WTC11 (cell line): Measurements from ENCODE around the gene ADGRD2. TPM values are rescaled to one million over a fixed set of nuclear protein-coding genes. Genes with fewer than 3 reads are reported as not detected.

Source experiments
- ATAC-seq: fragments of 200-7000 bp; cut with Tn5 transposase; 2 replicates; pipeline ENCODE4 v1.10.0; 2021; ENCODE audit warnings: mild to moderate bottlenecking, moderate library complexity
- CTCF ChIA-PET: fragments of 300-600 bp; sonication (Branson Sonifier 250); formaldehyde crosslinking; loops from one replicate; lab custom pipeline; 2021; ENCODE audit warnings: antibody characterized with exemption; lab: Charles Lee
- POLR2A ChIA-PET: fragments of 350-600 bp; sonication (Branson Sonifier 250); formaldehyde crosslinking; loops from one replicate; lab custom pipeline; 2021; ENCODE audit warnings: antibody characterized with exemption; lab: Charles Lee
- DNase-seq: peaks from one replicate; pipeline ENCODE4 v3.0.0; 2021; ENCODE audit warnings: low spot score
- H3K27ac Mint-ChIP-seq: 2 replicates; pipeline ENCODE4 v1.8.0; 2021; ENCODE audit warnings: mixed read lengths
- H3K27me3 Mint-ChIP-seq: 2 replicates; pipeline ENCODE4 v1.8.0; 2021; ENCODE audit warnings: low read depth, mild to moderate bottlenecking, moderate library complexity, mixed read lengths
- H3K36me3 Mint-ChIP-seq: 2 replicates; pipeline ENCODE4 v1.8.0; 2021; ENCODE audit warnings: mixed read lengths
- H3K4me1 Mint-ChIP-seq: 2 replicates; pipeline ENCODE4 v1.8.0; 2022; ENCODE audit warnings: mixed read lengths
- H3K4me3 Mint-ChIP-seq: 2 replicates; pipeline ENCODE4 v1.8.0; 2021; ENCODE audit warnings: mild to moderate bottlenecking, moderate library complexity, mixed read lengths
- H3K9me3 Mint-ChIP-seq: 2 replicates; pipeline ENCODE4 v1.8.0; 2021; ENCODE audit warnings: mixed read lengths
- ATF1 ChIP-seq: sonication (generic); formaldehyde crosslinking; IDR thresholded peaks from 2 replicates; pipeline ENCODE4 v1.8.1; 2023; ENCODE audit warnings: mild to moderate bottlenecking, moderate library complexity, missing genetic modification reagents
- E2F1 ChIP-seq: sonication (generic); formaldehyde crosslinking; IDR thresholded peaks from 2 replicates; pipeline ENCODE4 v1.8.0; 2022; ENCODE audit warnings: mild to moderate bottlenecking, missing genetic modification reagents
- ELF4 ChIP-seq: sonication (generic); formaldehyde crosslinking; IDR thresholded peaks from 2 replicates; pipeline ENCODE4 v1.8.1; 2022; ENCODE audit warnings: low read depth, mild to moderate bottlenecking, moderate library complexity, missing genetic modification reagents
- ESRRA ChIP-seq: sonication (generic); formaldehyde crosslinking; IDR thresholded peaks from 2 replicates; pipeline ENCODE4 v1.8.1; 2022; ENCODE audit warnings: mild to moderate bottlenecking, missing genetic modification reagents, borderline replicate concordance
- GRHL2 ChIP-seq: fragments of 250-450 bp; sonication (Bioruptor Pico); IDR thresholded peaks from 2 replicates; pipeline ENCODE4 v1.8.0; 2022; ENCODE audit warnings: mild to moderate bottlenecking, moderate library complexity; ENCODE audit not compliant: insufficient replicate concordance, severe bottlenecking
- IRF2 ChIP-seq: sonication (generic); formaldehyde crosslinking; IDR thresholded peaks from 2 replicates; pipeline ENCODE4 v1.8.0; 2022; ENCODE audit warnings: low read depth, missing genetic modification reagents, borderline replicate concordance
- MYBL2 ChIP-seq: sonication (generic); formaldehyde crosslinking; IDR thresholded peaks from 2 replicates; pipeline ENCODE4 v1.8.1; 2023; ENCODE audit warnings: mild to moderate bottlenecking, moderate library complexity, missing genetic modification reagents
- RELA ChIP-seq: sonication (generic); formaldehyde crosslinking; IDR thresholded peaks from 2 replicates; pipeline ENCODE4 v1.8.1; 2022; ENCODE audit warnings: missing genetic modification reagents, mild to moderate bottlenecking, borderline replicate concordance
- USF2 ChIP-seq: sonication (generic); formaldehyde crosslinking; IDR thresholded peaks from 2 replicates; pipeline ENCODE4 v1.8.1; 2023; ENCODE audit warnings: mild to moderate bottlenecking, missing genetic modification reagents, moderate library complexity
- ZNF219 ChIP-seq: sonication (generic); formaldehyde crosslinking; IDR thresholded peaks from 2 replicates; pipeline ENCODE4 v1.8.0; 2023; ENCODE audit warnings: missing genetic modification reagents, mild to moderate bottlenecking, borderline replicate concordance
- ZNF232 ChIP-seq: sonication (generic); formaldehyde crosslinking; IDR thresholded peaks from 2 replicates; pipeline ENCODE4 v1.8.0; 2022; ENCODE audit warnings: mild to moderate bottlenecking, missing genetic modification reagents
- ZNF425 ChIP-seq: fragments of 250-450 bp; sonication (Bioruptor Pico); conservative IDR thresholded peaks from 2 replicates; pipeline ENCODE4 v1.9.0; 2021; ENCODE audit warnings: mild to moderate bottlenecking
- ZNF532 ChIP-seq: fragments of 250-450 bp; sonication (Bioruptor Pico); IDR thresholded peaks from 2 replicates; pipeline ENCODE4 v1.9.0; 2021; ENCODE audit warnings: mild to moderate bottlenecking, borderline replicate concordance
- total RNA-seq: library from RNA; stranded (reverse); gene quantifications from 3 replicates; pipeline ENCODE4 v1.2.3, GENCODE V29; 2021
- TF ChIP-seq, protein P1 (sequence below): fragments of 250-450 bp; sonication (Bioruptor Pico); IDR thresholded peaks from 2 replicates; pipeline ENCODE4 v1.8.0; 2021; ENCODE audit warnings: mild to moderate bottlenecking

Gene ADGRD2
- total RNA-seq, 1 experiment from 2014 or later = 0.61 TPM

- TF ChIP-seq E2F1 (peak; percentile 66; the same call in 1 of the 2 replicates), USF2 (CRISPR knock-in tag) (peak; percentile 62)
- TF ChIP-seq, protein P1, sequence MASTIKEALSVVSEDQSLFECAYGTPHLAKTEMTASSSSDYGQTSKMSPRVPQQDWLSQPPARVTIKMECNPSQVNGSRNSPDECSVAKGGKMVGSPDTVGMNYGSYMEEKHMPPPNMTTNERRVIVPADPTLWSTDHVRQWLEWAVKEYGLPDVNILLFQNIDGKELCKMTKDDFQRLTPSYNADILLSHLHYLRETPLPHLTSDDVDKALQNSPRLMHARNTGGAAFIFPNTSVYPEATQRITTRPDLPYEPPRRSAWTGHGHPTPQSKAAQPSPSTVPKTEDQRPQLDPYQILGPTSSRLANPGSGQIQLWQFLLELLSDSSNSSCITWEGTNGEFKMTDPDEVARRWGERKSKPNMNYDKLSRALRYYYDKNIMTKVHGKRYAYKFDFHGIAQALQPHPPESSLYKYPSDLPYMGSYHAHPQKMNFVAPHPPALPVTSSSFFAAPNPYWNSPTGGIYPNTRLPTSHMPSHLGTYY = no peak
Measured at GRCh38 chr9:124452841-124453585, 2.8 kb downstream of the ADGRD2 start (continued).

DNA sequence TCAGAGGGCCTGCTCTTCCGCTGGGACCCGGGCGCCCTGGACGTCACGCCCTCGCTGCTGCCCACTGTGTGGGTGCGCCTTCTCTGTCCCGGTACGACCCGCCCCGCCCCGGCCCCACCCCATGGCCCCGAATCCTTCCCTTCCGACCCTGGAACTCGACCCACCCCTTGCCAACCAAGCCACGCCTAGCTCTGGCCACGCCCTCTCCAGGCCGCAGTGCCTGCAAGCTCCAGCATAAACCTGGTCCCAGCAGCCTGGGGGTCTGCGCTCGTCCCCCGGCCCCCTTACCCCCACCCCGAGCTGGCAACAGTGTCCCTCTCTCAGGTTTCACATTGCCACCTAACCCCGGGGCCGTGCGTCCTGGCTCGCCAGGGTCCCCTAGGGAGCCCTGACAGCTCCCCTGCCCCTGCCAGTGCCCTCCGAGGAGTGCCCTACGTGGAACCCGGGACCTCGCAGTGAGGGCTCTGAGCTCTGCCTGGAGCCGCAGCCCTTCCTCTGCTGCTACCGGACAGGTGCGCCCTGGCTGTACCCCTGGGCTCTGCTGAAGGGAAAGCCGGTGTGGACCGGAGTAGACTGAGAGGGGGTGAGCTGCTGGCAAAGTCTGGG is 3.4 kb downstream of the ADGRD2 start:
- H3K4me1 Mint-ChIP-seq = peaks cover 26% of the 10 kb centered on the region
- H3K4me3 Mint-ChIP-seq = peak overlapping the region; percentile 45; the same call in 1 of the 2 replicates
- H3K27me3 Mint-ChIP-seq = peaks cover 38% of the 10 kb centered on the region
- ATAC-seq = peak; percentile 61
- POLR2A ChIA-PET = interaction anchor here (1.1 kb wide), 1 partner anchor 24 kb away, joined by 4 read pairs; no protein-coding TSS in a partner anchor
- no peaks in the 10 kb centered on the region for H3K9me3 Mint-ChIP-seq
- TF ChIP-seq ZNF532 (no peak), ELF4 (CRISPR knock-in tag) (0 out of 2 replicates have a peak, but pooled peaks have one; percentile 5)
- TF ChIP-seq, all 79 proteins: peak for 1
- H3K36me3 Mint-ChIP-seq = no peaks in the 10 kb centered on the region
- CTCF ChIA-PET = interaction anchor here (0.6 to 2.0 kb wide), 16 partner anchors 21 to 402 kb away, joined by 3 to 9 read pairs (median 4); partner anchors contain the start of gene PSMB7
- DNase-seq = peak; percentile 86
- no peak overlapping the region for H3K27ac Mint-ChIP-seq

DNA sequence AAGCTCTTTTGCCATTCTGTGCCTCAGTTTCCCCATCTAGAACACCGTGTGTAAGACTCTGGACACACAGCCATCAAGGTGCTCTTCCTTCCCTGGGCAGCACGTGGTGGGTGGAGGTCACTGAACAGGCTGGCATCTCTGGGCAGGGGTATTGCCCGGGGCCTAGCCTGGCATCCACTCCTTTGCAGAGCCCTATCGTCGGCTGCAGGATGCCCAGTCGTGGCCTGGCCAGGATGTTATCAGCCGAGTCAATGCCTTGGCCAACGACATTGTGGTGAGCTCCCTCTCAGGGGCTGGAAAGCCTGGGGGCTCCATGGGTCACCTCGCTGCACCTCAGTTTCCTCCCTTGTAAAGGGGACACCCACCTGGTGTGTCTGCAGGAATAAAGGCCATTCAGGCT is 4.0 kb downstream of the ADGRD2 start:
- POLR2A ChIA-PET = interaction anchor here (1.1 kb wide), 1 partner anchor 24 kb away, joined by 4 read pairs; no protein-coding TSS in a partner anchor
- CTCF ChIA-PET = interaction anchor here (0.6 to 2.0 kb wide), 8 partner anchors 26 to 129 kb away, joined by 3 to 9 read pairs (median 5); no protein-coding TSS in a partner anchor
- peaks cover 38% of the 10 kb centered on the region for H3K27me3 Mint-ChIP-seq

GRCh38 chr9:124454791-124455443 is 4.7 kb downstream of the ADGRD2 start:
- ATAC-seq (no peak), DNase-seq (no peak)
- POLR2A ChIA-PET = no interaction called here
- no peak overlapping the region for H3K27ac Mint-ChIP-seq
- H3K4me3 Mint-ChIP-seq = no peak overlapping the region
- TF ChIP-seq ZNF219 (no peak), GRHL2 (CRISPR knock-in tag) (no peak), ATF1 (CRISPR knock-in tag) (no peak), MYBL2 (CRISPR knock-in tag) (no peak), ZNF425 (CRISPR knock-in tag) (no peak), RELA (no peak), IRF2 (CRISPR knock-in tag) (no peak)
- CTCF ChIA-PET = interaction anchor here (1.3 to 2.0 kb wide), 3 partner anchors 36 to 82 kb away, joined by 3 to 9 read pairs (median 8); no protein-coding TSS in a partner anchor
- H3K27me3 Mint-ChIP-seq = peaks cover 35% of the 10 kb centered on the region
- H3K4me1 Mint-ChIP-seq = peaks cover 25% of the 10 kb centered on the region
- H3K36me3 Mint-ChIP-seq = no peaks in the 10 kb centered on the region
- H3K9me3 Mint-ChIP-seq = no peaks in the 10 kb centered on the region

More for the DNA sequence above, 4.0 kb downstream of the ADGRD2 start:
- TF ChIP-seq ESRRA (CRISPR knock-in tag) (no peak), ZNF232 (CRISPR knock-in tag) (no peak)
- no peaks in the 10 kb centered on the region for H3K9me3 Mint-ChIP-seq
- peak overlapping the region; percentile 8; the same call in 1 of the 2 replicates for H3K4me3 Mint-ChIP-seq
- no peak overlapping the region for H3K27ac Mint-ChIP-seq
- no peak for ATAC-seq
- DNase-seq = no peak
- H3K36me3 Mint-ChIP-seq = no peaks in the 10 kb centered on the region
- H3K4me1 Mint-ChIP-seq = peaks cover 26% of the 10 kb centered on the region
